ENCODE measurements around the gene YJEFN3.

The YJEFN3 gene

GRCh38 chr19:19504754-19505668 is 23.7 kb upstream of the YJEFN3 start:
- no peaks in the 10 kb centered on the region for H3K4me1 Mint-ChIP-seq (ENCODE audit: low read depth)
- H3K4me3 Mint-ChIP-seq: no peak overlapping the region
- DNase-seq (ENCODE audit: low spot score): no peak
- no peaks in the 10 kb centered on the region for H3K9me3 Mint-ChIP-seq
- H3K36me3 Mint-ChIP-seq (ENCODE audit: low read depth): peaks cover 36% of the 10 kb centered on the region
- H3K27ac Mint-ChIP-seq: no peak overlapping the region
- H3K27me3 Mint-ChIP-seq (ENCODE audit: low read depth): no peaks in the 10 kb centered on the region

- Mint-ChIP-seq H3K9me3 (no peaks in the 10 kb centered on the region), H3K4me1 (ENCODE audit: low read depth) (no peaks in the 10 kb centered on the region), H3K4me3 (no peak overlapping the region), H3K27ac (no peak overlapping the region), H3K36me3 (ENCODE audit: low read depth) (peaks cover 35% of the 10 kb centered on the region), H3K27me3 (ENCODE audit: low read depth) (no peaks in the 10 kb centered on the region)
- DNase-seq (ENCODE audit: low spot score): no peak
These were observed 22.9 kb upstream of the YJEFN3 start for GRCh38 chr19:19505669-19506326.

GRCh38 chr19:19506592-19506991 is 22.1 kb upstream of the YJEFN3 start:
- DNase-seq (ENCODE audit: low spot score): no peak
- H3K36me3 Mint-ChIP-seq (ENCODE audit: low read depth): peaks cover 31% of the 10 kb centered on the region
- H3K27ac Mint-ChIP-seq: no peak overlapping the region

DNA sequence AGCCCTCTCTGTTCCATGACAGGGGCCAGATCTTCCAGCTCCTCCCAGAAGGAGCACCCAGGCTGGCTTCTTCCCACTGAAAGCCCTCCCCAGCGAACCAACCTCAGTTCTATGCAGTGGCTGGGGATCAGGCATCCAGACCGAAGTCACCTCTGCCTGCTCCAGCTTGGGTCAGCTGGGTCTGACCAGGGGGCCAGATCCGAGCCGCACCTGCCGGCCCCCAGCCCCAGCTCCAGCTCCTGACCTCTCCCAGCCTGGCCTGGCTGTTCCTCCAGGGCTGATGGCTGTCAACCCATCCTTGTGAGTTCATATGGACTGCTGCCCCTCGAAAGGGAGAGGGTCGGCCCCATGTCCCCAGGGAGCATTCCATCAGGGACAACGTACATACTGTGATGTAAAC is 21.4 kb upstream of the YJEFN3 start:
- H3K27me3 Mint-ChIP-seq (ENCODE audit: low read depth): no peaks in the 10 kb centered on the region
- no peak for DNase-seq (ENCODE audit: low spot score)
- no peaks in the 10 kb centered on the region for H3K9me3 Mint-ChIP-seq
- no peak overlapping the region for H3K27ac Mint-ChIP-seq
- peaks cover 25% of the 10 kb centered on the region for H3K36me3 Mint-ChIP-seq (ENCODE audit: low read depth)
- no peak overlapping the region for H3K4me3 Mint-ChIP-seq
- H3K4me1 Mint-ChIP-seq (ENCODE audit: low read depth): no peaks in the 10 kb centered on the region

More at GRCh38 chr19:19506592-19506991, 22.1 kb upstream of the YJEFN3 start:
- Mint-ChIP-seq H3K4me1 (ENCODE audit: low read depth) (no peaks in the 10 kb centered on the region), H3K4me3 (no peak overlapping the region), H3K9me3 (no peaks in the 10 kb centered on the region), H3K27me3 (ENCODE audit: low read depth) (no peaks in the 10 kb centered on the region)

- H3K4me1 Mint-ChIP-seq (ENCODE audit: low read depth): no peaks in the 10 kb centered on the region
- H3K36me3 Mint-ChIP-seq (ENCODE audit: low read depth): peaks cover 18% of the 10 kb centered on the region
- no peaks in the 10 kb centered on the region for H3K27me3 Mint-ChIP-seq (ENCODE audit: low read depth)
- no peak for DNase-seq (ENCODE audit: low spot score)
- H3K9me3 Mint-ChIP-seq: no peaks in the 10 kb centered on the region
- H3K4me3 Mint-ChIP-seq: no peak overlapping the region
- no peak overlapping the region for H3K27ac Mint-ChIP-seq
These were observed 20.5 kb upstream of the YJEFN3 start for GRCh38 chr19:19508217-19508616.

DNA sequence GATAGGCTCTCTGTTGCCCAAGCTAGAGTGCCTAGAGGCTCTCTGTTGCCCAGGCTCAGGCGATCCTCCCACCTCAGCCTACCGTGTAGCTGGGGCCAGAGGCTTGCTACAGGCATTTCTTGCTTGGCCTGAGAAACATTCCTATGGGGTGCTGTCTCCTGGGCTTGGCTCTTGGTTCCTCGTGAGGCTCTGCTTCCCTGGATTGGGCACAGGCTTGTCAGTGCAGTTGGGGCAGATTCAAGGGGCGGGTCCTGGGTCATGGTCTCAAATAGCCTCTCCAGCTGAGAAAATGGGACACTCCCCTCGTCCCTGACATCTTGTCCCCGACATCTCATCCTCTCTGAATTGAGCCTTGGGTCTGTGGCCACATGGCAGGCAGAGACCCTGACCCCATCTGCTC is 18.3 kb upstream of the YJEFN3 start:
- H3K4me1 Mint-ChIP-seq (ENCODE audit: low read depth): no peaks in the 10 kb centered on the region
- H3K27ac Mint-ChIP-seq: peak overlapping the region; percentile 11
- no peak for DNase-seq (ENCODE audit: low spot score)
- peaks cover 16% of the 10 kb centered on the region for H3K36me3 Mint-ChIP-seq (ENCODE audit: low read depth)
- no peak overlapping the region for H3K4me3 Mint-ChIP-seq
- no peaks in the 10 kb centered on the region for H3K9me3 Mint-ChIP-seq
- no peaks in the 10 kb centered on the region for H3K27me3 Mint-ChIP-seq (ENCODE audit: low read depth)

GRCh38 chr19:19513682-19514081 is 15.0 kb upstream of the YJEFN3 start:
- H3K9me3 Mint-ChIP-seq: no peaks in the 10 kb centered on the region
- DNase-seq (ENCODE audit: low spot score): no peak
- H3K4me1 Mint-ChIP-seq (ENCODE audit: low read depth): no peaks in the 10 kb centered on the region
- H3K27ac Mint-ChIP-seq: no peak overlapping the region
- H3K27me3 Mint-ChIP-seq (ENCODE audit: low read depth): no peaks in the 10 kb centered on the region
- H3K36me3 Mint-ChIP-seq (ENCODE audit: low read depth): peaks cover 4% of the 10 kb centered on the region
- no peak overlapping the region for H3K4me3 Mint-ChIP-seq

DNA sequence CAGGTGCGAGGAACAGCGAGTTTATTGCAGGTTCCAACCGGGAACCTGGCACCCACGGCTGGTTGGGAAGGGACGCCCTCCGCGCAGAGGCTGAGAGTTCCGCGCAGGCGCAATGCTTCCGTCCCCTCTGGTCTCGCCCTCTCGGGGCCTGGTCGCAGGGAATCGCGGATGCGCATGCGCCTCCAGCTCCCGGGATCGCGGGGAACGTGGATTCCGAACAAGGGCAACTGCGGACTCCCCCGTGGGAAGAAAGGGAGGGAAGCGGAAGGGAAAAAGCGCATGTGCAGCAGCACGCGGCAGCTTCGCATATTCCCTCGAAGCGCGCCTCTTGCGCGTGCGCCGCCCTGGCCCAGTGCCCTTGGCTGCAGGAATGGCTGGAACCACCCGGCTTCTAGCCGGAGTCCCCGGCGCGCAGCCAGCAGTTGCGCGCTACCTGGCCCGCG is 14.5 kb upstream of the YJEFN3 start:
- H3K4me3 Mint-ChIP-seq: peak overlapping the region; percentile 45

DNA sequence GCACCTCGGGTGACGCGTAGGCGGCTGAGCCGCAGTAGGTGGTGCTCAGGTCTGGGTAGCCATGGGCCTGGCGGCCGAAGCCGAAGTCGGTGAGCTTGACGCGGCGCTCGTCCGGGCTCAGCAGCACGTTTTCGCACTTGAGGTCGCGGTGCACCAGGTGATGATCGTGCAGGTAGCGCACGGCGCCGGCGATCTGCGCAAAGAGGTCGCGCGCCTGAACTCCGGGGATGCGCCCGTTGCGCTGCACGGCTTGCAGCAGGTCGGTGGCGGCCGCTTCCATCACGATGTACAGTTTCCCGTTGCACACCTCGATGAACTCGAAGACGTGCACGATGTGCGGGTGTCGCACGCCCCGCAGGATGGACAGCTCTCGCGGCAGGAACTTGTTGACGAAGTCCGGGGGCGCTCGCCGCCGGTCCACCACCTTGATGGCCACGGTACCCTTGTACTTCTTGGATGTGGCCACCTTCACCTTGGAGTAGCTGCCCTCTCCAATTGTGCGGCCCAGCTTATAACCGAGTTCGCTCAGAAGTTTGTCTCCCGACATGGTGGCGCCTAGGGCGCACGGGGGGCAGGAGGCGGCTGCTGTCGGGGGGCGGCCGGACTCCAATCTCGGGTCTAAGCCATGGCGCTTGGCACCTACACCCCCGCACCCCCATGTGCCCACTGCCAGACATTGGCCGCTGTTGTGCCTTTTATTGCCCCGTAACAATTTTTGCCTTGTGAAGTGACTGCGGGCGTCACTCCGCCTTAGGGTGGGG is 13.7 kb upstream of the YJEFN3 start, which contains the start of gene TSSK6:
Gene TSSK6 (minus strand): TSS at position 668 of the 761 bp plus-strand sequence. CDS start 121 bp downstream, at position 547.
- peaks cover 13% of the 10 kb centered on the region for H3K36me3 Mint-ChIP-seq (ENCODE audit: low read depth)
- H3K27ac Mint-ChIP-seq: peak within 1 kb of the TSS; percentile 94
- H3K27me3 Mint-ChIP-seq (ENCODE audit: low read depth): no peaks in the 10 kb centered on the region
- H3K9me3 Mint-ChIP-seq: no peaks in the 10 kb centered on the region
- peak within 1 kb of the TSS; percentile 94 for H3K4me3 Mint-ChIP-seq
- peaks cover 6% of the 10 kb centered on the region for H3K4me1 Mint-ChIP-seq (ENCODE audit: low read depth)
- DNase-seq (ENCODE audit: low spot score): no peak

More for the DNA sequence above, 14.5 kb upstream of the YJEFN3 start:
- Mint-ChIP-seq H3K27me3 (ENCODE audit: low read depth) (no peaks in the 10 kb centered on the region), H3K9me3 (no peaks in the 10 kb centered on the region), H3K27ac (no peak overlapping the region), H3K36me3 (ENCODE audit: low read depth) (peaks cover 6% of the 10 kb centered on the region), H3K4me1 (ENCODE audit: low read depth) (peaks cover 2% of the 10 kb centered on the region)
- DNase-seq (ENCODE audit: low spot score): no peak

- Mint-ChIP-seq H3K27ac (peak within 1 kb of the TSS; percentile 94), H3K9me3 (no peaks in the 10 kb centered on the region), H3K36me3 (ENCODE audit: low read depth) (peaks cover 20% of the 10 kb centered on the region), H3K4me1 (ENCODE audit: low read depth) (peaks cover 10% of the 10 kb centered on the region), H3K4me3 (peak within 1 kb of the TSS; percentile 94), H3K27me3 (ENCODE audit: low read depth) (no peaks in the 10 kb centered on the region)
- DNase-seq (ENCODE audit: low spot score): peak; percentile 93
These were observed 12.8 kb upstream of the YJEFN3 start, which contains the start of gene NDUFA13 for GRCh38 chr19:19515642-19516519. Gene NDUFA13, plus strand, starts transcription at chr19:19516225. Its CDS starts 14 bp downstream, at chr19:19516239.

DNA sequence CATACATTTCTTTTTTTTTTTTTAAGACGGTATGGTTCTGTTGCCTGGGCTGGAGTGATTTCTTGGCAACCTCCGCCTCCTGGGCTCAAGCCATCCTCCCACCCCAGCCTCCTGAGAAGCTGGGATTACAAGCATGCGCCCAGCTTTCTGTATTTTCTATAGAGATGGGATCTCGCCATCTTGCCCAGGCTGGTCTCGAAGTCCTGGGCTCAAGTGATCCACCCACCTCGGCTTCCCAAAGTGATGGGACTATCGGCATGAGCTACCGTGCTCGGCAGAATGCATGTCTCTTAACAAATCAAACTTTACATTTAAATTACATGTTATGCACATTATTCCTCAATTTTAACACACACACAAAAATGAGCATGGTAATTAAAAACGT is 11.5 kb upstream of the YJEFN3 start:
- Mint-ChIP-seq H3K36me3 (ENCODE audit: low read depth) (peaks cover 23% of the 10 kb centered on the region), H3K4me1 (ENCODE audit: low read depth) (peaks cover 12% of the 10 kb centered on the region), H3K27me3 (ENCODE audit: low read depth) (no peaks in the 10 kb centered on the region), H3K4me3 (peak overlapping the region; percentile 94), H3K27ac (peak overlapping the region; percentile 94), H3K9me3 (no peaks in the 10 kb centered on the region)
- no peak for DNase-seq (ENCODE audit: low spot score)

GRCh38 chr19:19520989-19521388 is 7.7 kb upstream of the YJEFN3 start:
- H3K27ac Mint-ChIP-seq: no peak overlapping the region
- peaks cover 14% of the 10 kb centered on the region for H3K4me1 Mint-ChIP-seq (ENCODE audit: low read depth)
- no peaks in the 10 kb centered on the region for H3K9me3 Mint-ChIP-seq
- peaks cover 28% of the 10 kb centered on the region for H3K36me3 Mint-ChIP-seq (ENCODE audit: low read depth)
- H3K4me3 Mint-ChIP-seq: no peak overlapping the region
- no peaks in the 10 kb centered on the region for H3K27me3 Mint-ChIP-seq (ENCODE audit: low read depth)
- no peak for DNase-seq (ENCODE audit: low spot score)

- H3K27me3 Mint-ChIP-seq (ENCODE audit: low read depth): no peaks in the 10 kb centered on the region
- no peaks in the 10 kb centered on the region for H3K9me3 Mint-ChIP-seq
- H3K4me1 Mint-ChIP-seq (ENCODE audit: low read depth): peaks cover 14% of the 10 kb centered on the region
- no peak overlapping the region for H3K4me3 Mint-ChIP-seq
- H3K27ac Mint-ChIP-seq: no peak overlapping the region
- no peak for DNase-seq (ENCODE audit: low spot score)
- H3K36me3 Mint-ChIP-seq (ENCODE audit: low read depth): peaks cover 32% of the 10 kb centered on the region
These were observed 5.5 kb upstream of the YJEFN3 start for GRCh38 chr19:19523177-19523576.

Measured in T-helper 2 cell treated with Interferon-gamma antibody and Interleukin-4, amounts not matched to agents 5 μg/mL and 100 μg/mL, for 36 hours (primary cell).